Astrocyte (in vitro differentiated cells and primary cell): Measurements from ENCODE around the gene PSMD9. TPM values are rescaled to one million over a fixed set of nuclear protein-coding genes. Genes with fewer than 3 reads are reported as not detected.

Experiments used
- DNase-seq: peaks from one replicate; pipeline ENCODE4 v3.0.0-alpha.2; 2010; ENCODE audit warnings: low read depth
- FAIRE-seq: peaks from 2 replicates; lab custom pipeline; 2011; peaks lifted over from hg19 to GRCh38; lab: Jason Lieb, UNC
- H2AFZ ChIP-seq: 2 replicates; pipeline ENCODE4 v1.6.0; 2012; ENCODE audit warnings: low read depth, low read length, inconsistent platforms
- H3K27ac ChIP-seq: 2 replicates; pipeline ENCODE4 v1.5.1; 2011; ENCODE audit warnings: low read depth, low read length, inconsistent platforms
- H3K27me3 ChIP-seq: 2 replicates; pipeline ENCODE4 v1.6.0; 2011; ENCODE audit warnings: low read length, inconsistent platforms; ENCODE audit not compliant: insufficient read depth
- H3K36me3 ChIP-seq: 2 replicates; pipeline ENCODE4 v1.5.1; 2011; ENCODE audit warnings: low read length, inconsistent platforms; ENCODE audit not compliant: insufficient read depth
- H3K4me1 ChIP-seq: 2 replicates; pipeline ENCODE4 v1.5.1; 2011; ENCODE audit warnings: low read length, inconsistent platforms; ENCODE audit not compliant: insufficient read depth
- H3K4me2 ChIP-seq: 2 replicates; pipeline ENCODE4 v1.6.0; 2012; ENCODE audit warnings: low read length, inconsistent platforms
- H3K4me3 ChIP-seq: 2 replicates; pipeline ENCODE4 v1.5.1; 2011; ENCODE audit warnings: low read depth, mild to moderate bottlenecking, low read length, inconsistent platforms; ENCODE audit not compliant: insufficient read depth
- H3K79me2 ChIP-seq: 2 replicates; pipeline ENCODE4 v1.6.0; 2012; ENCODE audit warnings: mild to moderate bottlenecking, low read length, inconsistent platforms; ENCODE audit not compliant: insufficient read depth
- H3K9ac ChIP-seq: 2 replicates; pipeline ENCODE4 v1.6.0; 2012; ENCODE audit warnings: mild to moderate bottlenecking, low read length, inconsistent platforms
- H3K9me3 ChIP-seq: 2 replicates; pipeline ENCODE4 v1.5.1; 2012; ENCODE audit warnings: low read depth, mild to moderate bottlenecking, low read length, inconsistent platforms; ENCODE audit not compliant: insufficient read depth
- H4K20me1 ChIP-seq: 2 replicates; pipeline ENCODE4 v1.6.0; 2012; ENCODE audit warnings: low read length, inconsistent platforms; ENCODE audit not compliant: insufficient read depth
- H3K27ac Mint-ChIP-seq: one replicate; pipeline ENCODE4 v1.8.0; 2021; ENCODE audit warnings: mild to moderate bottlenecking, mixed read lengths; ENCODE audit not compliant: unreplicated experiment
- H3K27me3 Mint-ChIP-seq: one replicate; pipeline ENCODE4 v1.8.0; 2021; ENCODE audit warnings: low read depth, mixed read lengths; ENCODE audit not compliant: unreplicated experiment
- H3K36me3 Mint-ChIP-seq: one replicate; pipeline ENCODE4 v1.8.0; 2021; ENCODE audit warnings: low read depth, mixed read lengths; ENCODE audit not compliant: unreplicated experiment
- H3K4me1 Mint-ChIP-seq: one replicate; pipeline ENCODE4 v1.8.0; 2021; ENCODE audit warnings: low read depth, mixed read lengths; ENCODE audit not compliant: unreplicated experiment
- H3K4me3 Mint-ChIP-seq: one replicate; pipeline ENCODE4 v1.8.0; 2021; ENCODE audit warnings: mild to moderate bottlenecking, moderate library complexity, mixed read lengths; ENCODE audit not compliant: unreplicated experiment
- H3K9me3 Mint-ChIP-seq: one replicate; pipeline ENCODE4 v1.8.0; 2021; ENCODE audit warnings: mild to moderate bottlenecking, mixed read lengths; ENCODE audit not compliant: unreplicated experiment
- EZH2 ChIP-seq: IDR thresholded peaks from 2 replicates; pipeline ENCODE4 v1.6.1; 2012; ENCODE audit warnings: mild to moderate bottlenecking, low read length, inconsistent platforms; ENCODE audit not compliant: insufficient read depth
- total RNA-seq: library from RNA; stranded (reverse); gene quantifications from 2 replicates; pipeline ENCODE4 v1.2.1, GENCODE V29; 2021
- TF ChIP-seq, protein P1 (sequence below): IDR thresholded peaks from 2 replicates; pipeline ENCODE4 v1.5.1; 2011; ENCODE audit warnings: low read depth, mild to moderate bottlenecking, inconsistent platforms, low read length, moderate library complexity; ENCODE audit not compliant: insufficient read depth

PSMD9 gene
- total RNA-seq, 1 donor from 2014 or later: 63.4 TPM

GRCh38 chr12:121857322-121858246 lies 31.0 kb upstream of the PSMD9 start:
- H3K27me3 Mint-ChIP-seq: peaks cover 12% of the 10 kb centered on the region
- no peak overlapping the region for H3K4me3 Mint-ChIP-seq
- Histone ChIP-seq H3K4me3 (no peak overlapping the region), H3K9ac (no peak overlapping the region), H3K79me2 (no peaks in the 10 kb centered on the region), H3K36me3 (no peaks in the 10 kb centered on the region), H3K27me3 (no peaks in the 10 kb centered on the region), H2AFZ (no peak overlapping the region), H3K27ac (no peak overlapping the region), H4K20me1 (no peaks in the 10 kb centered on the region), H3K4me2 (no peak overlapping the region), H3K4me1 (peaks cover 28% of the 10 kb centered on the region), H3K9me3 (no peaks in the 10 kb centered on the region)
- H3K9me3 Mint-ChIP-seq: no peaks in the 10 kb centered on the region
- H3K36me3 Mint-ChIP-seq: no peaks in the 10 kb centered on the region
- FAIRE-seq: no peak
- peak; percentile 10 for DNase-seq
- H3K27ac Mint-ChIP-seq: peak overlapping the region; percentile 26
- TF ChIP-seq, protein P1, sequence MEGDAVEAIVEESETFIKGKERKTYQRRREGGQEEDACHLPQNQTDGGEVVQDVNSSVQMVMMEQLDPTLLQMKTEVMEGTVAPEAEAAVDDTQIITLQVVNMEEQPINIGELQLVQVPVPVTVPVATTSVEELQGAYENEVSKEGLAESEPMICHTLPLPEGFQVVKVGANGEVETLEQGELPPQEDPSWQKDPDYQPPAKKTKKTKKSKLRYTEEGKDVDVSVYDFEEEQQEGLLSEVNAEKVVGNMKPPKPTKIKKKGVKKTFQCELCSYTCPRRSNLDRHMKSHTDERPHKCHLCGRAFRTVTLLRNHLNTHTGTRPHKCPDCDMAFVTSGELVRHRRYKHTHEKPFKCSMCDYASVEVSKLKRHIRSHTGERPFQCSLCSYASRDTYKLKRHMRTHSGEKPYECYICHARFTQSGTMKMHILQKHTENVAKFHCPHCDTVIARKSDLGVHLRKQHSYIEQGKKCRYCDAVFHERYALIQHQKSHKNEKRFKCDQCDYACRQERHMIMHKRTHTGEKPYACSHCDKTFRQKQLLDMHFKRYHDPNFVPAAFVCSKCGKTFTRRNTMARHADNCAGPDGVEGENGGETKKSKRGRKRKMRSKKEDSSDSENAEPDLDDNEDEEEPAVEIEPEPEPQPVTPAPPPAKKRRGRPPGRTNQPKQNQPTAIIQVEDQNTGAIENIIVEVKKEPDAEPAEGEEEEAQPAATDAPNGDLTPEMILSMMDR: no peak
- TF ChIP-seq EZH2: no peak
- H3K4me1 Mint-ChIP-seq: peaks cover 5% of the 10 kb centered on the region

GRCh38 chr12:121858318-121858661 lies 30.3 kb upstream of the PSMD9 start:
- H3K9ac ChIP-seq: peak overlapping the region; percentile 38
- Mint-ChIP-seq H3K9me3 (no peaks in the 10 kb centered on the region), H3K4me1 (peaks cover 5% of the 10 kb centered on the region), H3K27me3 (peaks cover 12% of the 10 kb centered on the region), H3K27ac (no peak overlapping the region), H3K36me3 (no peaks in the 10 kb centered on the region), H3K4me3 (no peak overlapping the region)
- peak overlapping the region; percentile 44 for H3K4me2 ChIP-seq
- TF ChIP-seq, protein P1: no peak
- TF ChIP-seq EZH2: no peak
- H2AFZ ChIP-seq: peak overlapping the region; percentile 59
- H3K4me3 ChIP-seq: no peak overlapping the region
- no peaks in the 10 kb centered on the region for H3K79me2 ChIP-seq
- no peaks in the 10 kb centered on the region for H3K9me3 ChIP-seq
- FAIRE-seq (no peak), DNase-seq (no peak)
- peak overlapping the region; percentile 46 for H3K27ac ChIP-seq
- no peaks in the 10 kb centered on the region for H3K36me3 ChIP-seq
- H3K27me3 ChIP-seq: no peaks in the 10 kb centered on the region
- peaks cover 28% of the 10 kb centered on the region for H3K4me1 ChIP-seq
- no peaks in the 10 kb centered on the region for H4K20me1 ChIP-seq
